Fibroblast of skin of right quadriceps (primary cell): ENCODE data around the gene LGALS9C.
"Not testable (repeated sequence)": the region's sequence is repeated elsewhere in the genome, so short reads cannot be mapped to it uniquely, and the experiment has no call there.

ENCODE experiments used
- DNase-seq: peaks from one replicate; pipeline ENCODE4 v3.0.0-alpha.2; 2013

Gene LGALS9C

DNA sequence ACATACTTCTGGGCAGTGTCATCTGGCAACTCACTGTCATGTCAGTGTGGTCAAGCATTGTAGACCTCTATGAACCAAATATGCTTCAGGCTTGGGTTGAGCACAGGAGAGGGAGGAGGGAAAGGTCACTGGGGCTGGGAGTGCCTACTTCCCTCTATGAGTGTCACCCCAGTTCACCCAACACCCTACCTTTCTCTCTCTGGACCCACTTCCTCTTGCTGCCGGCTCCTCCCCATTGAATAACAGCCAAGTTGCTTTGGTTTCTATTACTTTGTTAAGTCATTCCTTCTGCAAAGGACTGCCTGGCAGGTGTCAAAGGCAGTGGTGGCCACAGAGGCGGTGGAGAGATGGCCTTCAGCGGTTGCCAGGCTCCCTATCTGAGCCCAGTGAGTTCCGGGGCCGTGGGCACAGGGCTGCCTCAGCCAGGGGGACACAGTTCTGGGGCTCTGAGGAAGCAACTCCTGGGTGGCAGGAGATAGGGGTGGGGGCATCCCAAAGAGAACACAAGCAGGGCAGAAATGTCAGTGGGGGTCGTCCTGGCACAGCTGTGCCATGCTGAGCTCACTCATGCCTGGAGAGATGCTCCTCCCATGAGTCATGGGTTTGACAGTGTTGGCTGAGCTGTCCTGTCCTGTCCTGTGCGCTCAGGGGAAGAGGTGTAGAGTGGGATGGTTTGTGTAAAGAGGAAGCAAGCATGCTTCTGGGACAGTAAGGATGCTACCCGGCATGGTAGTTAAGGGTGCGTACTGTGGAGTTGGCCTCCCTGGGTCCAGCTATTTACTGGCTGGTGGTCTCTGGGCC is at the start of gene LGALS9C:
TSS of gene LGALS9C (plus strand) at position 282 of the 801 bp plus-strand sequence. CDS start at position 348, 66 bp downstream.
- not testable (repeated sequence) for DNase-seq

DNA sequence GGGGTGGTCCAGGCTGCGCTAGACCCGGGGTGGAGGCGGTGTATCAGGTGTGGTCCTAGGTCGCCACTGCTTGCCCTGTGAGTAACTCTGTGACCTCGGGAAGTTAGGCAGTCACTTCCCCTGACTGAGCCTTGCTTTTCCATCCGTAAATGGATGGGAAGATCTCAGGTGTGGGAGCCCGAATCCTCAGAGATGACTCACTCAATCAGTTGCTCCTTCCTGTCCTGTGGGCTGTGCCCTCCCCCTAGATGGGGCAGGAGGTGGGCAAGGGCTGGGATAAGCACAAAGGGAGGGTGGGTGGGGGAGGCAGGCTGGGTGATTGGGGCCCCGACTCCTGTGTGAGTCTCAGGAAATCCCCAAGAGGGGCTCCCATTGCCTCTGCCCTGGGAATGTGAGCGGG is 44.4 kb upstream of the LGALS9C start:
- DNase-seq, result not testable (repeated sequence)

DNA sequence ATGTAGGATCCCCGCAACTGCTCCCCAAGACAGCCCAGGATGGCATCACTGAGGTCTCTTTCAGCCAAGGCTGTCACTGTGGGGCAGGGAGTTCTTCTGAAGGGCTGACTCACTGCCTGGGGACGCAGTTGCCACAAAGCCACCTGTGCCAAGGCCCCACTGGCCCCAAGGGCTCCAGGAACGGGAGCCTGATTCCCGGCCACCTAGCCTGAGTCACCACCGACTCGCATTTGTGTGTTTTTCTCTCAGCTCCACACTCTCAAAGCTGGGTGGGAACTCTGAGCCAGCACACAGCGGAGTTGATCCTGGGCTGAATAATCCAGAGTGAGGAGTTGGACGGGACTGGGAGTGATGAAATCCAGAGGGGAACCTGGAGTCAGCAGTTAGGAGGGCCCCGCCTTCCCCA is 37.1 kb upstream of the LGALS9C start:
- DNase-seq, result not testable (repeated sequence)

DNA sequence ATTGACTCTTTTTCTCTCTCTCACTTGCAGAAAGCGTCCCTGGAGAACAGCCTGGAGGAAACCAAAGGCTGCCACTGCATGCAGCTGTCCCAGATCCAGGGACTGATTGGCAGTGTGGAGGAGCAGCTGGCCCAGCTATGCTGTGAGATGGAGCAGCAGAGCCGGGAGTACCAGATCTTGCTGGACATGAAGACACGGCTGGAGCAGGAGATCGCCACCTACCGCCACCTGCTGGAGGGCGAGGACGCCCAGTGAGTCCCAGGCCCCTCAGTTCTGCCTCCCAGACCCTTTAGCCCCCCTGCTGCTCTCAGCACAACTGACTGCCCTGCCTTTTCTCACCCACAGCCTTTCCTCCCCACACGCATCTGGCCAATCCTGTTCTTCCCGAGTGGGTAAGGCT is 34.5 kb upstream of the LGALS9C start:
- DNase-seq, result not testable (repeated sequence)

DNA sequence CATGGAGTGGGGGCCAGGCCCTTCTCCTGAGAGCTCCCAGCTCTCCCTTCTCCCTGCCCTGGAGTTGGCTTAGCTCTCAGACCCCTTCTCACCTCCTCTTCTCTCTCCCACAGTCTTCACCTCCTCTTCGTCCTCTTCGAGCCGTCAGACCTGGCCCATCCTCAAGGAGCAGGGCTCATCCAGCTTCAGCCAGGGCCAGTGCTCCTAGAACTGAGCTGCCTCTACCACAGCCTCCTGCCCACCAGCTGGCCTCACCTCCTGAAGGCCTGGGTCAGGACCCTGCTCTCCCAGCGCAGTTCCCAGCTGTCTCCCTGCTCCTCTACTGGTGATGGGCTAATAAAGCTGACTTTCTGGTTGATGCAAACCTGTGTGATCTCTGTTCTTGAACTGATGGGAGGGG is 34.1 kb upstream of the LGALS9C start:
- DNase-seq, result not testable (repeated sequence)

DNA sequence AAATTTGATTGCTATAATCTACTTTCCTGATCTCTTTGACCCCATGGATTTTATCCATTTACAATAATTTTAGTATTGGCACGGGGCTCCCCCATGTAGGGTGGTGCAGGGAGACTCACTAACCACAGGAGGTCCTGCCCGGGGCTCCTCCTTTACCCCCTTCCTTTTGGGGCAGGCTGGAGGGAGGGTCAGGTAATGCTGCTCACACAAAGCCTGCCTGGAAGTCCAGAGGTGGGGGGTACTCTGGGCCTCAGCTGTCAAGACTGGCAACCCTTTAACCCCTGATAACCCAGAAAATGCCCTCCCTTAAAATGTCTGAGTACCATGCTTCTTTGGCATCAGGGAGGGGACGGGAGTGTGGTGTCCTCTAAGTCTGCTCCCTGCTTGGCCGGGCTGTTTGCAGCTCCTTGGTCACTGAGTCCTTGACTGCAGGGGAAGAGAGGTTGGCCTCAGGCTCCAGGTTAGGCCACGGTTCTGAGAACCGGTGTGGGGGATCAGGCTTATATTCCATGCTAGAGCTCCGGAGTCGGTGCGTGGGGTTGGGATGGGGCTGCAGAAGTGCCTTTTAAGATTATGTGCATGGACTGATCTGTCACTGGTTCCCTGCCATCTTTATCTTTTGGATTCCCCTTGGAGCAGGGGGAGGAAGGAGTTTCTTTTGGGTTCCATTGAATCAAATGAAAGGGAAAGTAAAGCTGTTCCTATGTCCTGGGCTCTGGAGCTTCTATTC is 28.9 kb upstream of the LGALS9C start:
- DNase-seq, result not testable (repeated sequence)

DNA sequence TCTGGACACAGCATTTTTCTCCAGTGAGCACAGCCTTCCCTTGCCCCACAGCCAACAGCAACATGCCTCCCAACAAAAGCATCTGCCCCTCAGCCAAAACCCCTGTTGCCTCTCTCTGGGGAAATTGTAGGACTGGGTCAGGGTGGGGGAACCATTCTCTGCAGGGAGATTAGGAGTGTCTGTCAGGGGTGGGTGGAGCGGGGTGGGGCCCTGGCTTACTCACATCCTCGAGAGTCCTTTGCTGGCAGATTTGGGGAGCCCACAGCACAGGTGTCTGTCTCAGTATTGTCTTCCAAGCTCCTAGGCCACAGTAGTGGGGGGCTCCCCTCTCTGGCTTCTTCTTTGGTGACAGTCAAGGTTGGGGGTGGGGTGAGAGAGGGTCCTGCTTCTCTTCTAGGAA is 28.3 kb upstream of the LGALS9C start:
- DNase-seq, result not testable (repeated sequence)

DNA sequence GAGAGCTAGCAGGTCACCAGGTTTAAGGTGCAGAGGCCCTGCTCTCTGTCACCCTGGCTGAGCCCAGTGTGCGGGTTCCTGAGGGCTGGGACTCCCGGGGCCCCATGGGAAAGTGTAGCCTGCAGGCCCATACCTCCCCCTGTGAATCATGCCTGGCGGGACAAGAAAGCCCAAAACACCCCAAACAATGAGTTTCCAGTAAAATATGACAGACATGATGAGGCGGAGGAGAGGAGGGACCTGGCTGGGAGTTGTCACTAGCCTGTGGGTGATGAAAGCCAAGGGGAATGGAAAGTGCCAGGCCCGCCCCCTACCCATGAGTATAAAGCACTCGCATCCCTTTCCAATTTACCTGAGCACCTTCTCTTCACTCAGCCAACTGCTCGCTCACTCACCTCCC is 26.8 kb upstream of the LGALS9C start:
- DNase-seq, result not testable (repeated sequence)

DNA sequence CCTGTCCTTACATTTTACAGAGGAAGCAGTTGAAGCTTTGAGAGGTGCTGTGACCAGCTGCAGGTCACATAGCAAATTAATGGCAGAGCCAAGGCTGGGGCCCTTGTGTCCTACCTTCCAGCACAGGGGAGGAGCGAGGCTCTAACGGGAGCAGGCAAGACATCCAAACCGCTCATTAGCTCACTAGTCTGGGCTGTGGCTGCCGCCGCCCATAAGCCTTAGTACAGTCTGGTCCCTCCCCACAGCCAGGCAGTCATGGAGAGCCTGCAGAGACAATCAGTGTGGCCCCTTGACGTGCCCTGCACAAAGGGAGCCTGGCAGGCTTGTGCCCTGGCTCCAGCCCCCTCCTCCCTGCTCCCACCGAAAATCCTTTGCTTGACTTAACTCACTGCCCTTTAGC is 25.6 kb upstream of the LGALS9C start:
- DNase-seq, result not testable (repeated sequence)

DNA sequence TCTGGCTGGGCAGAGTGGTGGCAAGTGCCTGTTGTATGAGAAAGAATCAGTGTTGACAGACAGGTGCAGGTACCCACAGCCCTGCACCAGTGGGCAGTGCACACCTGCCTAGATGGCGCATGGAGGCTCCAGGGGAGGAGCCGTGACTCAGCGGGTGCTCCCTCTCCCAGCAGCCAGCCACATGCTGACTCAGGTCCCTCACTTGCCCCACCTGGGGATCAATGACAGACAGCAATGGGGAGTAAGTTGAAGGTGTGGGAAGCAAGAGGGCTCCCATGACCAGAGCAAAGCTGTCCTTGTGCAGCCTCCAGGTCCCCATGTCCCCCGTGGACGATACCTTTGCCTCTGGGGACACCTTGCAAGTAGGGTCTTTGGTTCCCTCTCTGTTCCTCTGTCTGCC is 24.6 kb upstream of the LGALS9C start:
- DNase-seq, result not testable (repeated sequence)

DNA sequence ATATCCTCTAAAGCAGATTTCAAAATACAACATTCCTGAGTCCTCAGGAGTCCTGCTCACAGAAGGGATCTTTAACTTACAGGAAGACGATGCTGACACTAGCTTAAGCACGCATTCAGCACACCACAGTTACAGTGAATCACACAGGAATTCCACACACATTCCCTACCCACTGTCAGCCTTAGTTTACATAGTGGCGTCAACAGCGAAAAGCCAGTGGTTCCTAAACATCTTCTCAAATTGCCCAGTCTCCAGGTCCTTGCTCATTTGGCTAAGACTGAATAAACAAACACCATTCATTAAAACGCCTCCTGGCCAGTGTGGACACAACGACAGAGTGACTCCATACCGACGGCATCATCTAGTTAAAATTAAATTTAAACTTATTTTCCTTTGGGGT is 17.6 kb upstream of the LGALS9C start:
- DNase-seq, result peak; percentile 60

DNA sequence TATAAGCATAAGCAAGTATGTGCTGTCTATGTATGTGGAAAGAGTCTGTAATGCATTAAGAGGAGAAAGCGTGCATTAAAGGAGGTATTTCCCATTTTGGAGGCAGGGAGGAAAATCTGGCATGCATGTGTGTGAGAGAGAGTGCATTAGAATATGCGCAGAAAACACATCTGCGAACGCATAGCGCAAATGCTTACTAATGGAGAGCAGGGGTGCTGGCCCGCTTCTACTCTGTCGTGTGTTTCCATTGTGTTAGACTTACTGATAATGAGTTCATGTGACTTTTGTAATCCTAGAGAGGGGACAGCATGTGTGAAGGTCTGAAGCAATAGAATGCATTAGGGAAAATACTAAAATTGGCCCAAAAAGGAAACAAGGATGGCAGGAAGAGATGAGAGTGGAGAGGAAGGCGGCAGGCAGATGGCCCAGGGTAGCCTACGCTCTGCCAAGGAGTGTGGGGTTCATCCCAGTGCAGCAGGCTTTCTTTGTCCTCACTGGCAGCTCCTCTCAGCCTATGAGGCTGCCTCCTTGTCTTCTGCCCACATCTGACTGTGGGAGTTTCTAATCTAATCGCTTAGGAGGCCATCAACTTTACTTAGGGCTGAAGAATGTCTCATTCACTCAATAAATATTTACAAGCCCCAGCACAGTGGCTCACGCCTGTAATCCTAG is 12.6 kb upstream of the LGALS9C start:
- DNase-seq, result peak; percentile 30

DNA sequence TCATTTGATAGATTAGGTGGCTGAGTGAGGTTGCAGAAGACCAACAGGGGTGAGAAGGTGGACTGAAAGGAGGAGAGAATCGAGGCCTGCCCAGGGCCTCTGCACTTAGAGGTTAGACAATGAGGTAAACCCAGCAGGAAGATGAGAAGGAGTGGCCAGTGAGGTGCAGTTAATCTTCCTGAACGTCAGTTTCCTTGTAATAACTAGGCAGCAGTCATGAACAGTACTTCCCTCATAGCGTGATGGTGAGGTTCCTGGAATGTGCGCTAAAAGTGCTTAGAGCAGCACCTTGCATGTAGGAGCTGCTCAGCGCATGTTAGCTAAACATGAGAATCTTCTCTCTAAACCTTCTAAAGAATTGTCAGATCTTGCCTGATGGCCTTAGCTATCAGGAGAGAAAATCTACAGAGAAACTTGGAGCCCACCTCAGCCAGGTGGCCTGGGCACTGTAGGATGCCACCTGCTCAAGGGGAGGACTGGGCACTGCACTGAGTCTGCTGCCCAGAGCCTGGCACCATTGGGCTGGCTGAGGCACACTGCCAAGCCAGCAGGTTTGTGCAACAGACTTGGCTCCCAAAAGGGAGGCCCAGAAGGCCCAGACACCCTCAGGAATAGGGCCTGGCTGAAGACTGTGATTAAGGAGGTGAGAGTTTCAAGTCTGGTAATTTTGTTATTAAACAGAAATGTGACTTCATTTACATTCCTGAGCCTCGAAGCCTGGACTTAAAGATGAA is 10.2 kb upstream of the LGALS9C start:
- DNase-seq, result not testable (repeated sequence)

DNA sequence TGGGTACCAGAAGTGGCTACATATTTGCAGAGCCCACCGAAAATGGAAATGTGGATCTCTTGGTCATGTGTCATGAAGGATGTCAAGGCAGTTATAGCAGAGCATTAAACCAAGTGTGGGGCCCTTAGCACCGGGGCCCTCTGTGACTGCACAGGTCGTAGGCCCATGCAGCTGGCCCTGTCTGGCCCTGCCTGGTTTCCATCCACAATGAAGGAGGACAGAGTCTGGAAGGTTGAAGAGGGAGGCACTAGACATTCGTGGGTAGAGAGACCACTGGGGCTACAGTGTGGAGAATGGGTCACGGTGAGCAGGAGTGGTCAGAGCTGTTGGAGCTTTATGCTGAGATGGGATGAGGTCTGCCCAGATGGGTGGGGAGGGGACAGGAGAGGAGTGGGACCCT is 9.6 kb upstream of the LGALS9C start:
- not testable (repeated sequence) for DNase-seq

DNA sequence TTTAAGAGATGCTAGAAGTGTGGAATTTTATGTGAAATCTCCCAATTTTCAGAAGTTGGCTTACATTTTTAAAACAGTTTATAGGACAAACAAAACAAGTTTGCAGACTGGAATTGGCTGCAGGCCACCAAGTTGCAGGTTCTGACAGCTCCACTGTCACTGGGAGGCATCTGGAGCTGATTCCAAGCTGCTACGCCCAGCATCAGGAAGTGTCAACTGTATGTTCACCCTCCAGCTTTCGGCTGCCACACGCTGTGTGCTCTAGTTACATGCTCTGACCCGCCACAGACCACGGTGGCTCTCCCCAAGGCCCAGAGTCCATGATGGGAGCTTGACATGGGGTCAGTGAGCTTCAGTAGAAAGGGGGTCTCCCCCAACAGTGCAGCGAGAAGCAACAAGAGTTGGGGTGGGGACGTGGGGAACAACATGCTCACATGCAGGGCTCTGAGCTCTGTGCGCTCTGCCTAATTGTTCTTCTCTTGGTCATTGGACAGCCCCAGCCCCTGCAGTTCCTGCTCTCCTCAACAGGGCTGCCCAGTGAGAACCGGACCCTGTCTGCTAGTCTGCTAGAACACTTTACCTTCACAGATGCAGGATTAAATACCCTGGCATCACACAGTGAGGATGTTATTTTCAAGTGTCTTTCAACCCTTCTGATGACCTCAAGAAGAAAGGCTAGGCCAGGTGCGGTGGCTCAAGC is 8.0 kb upstream of the LGALS9C start:
- not testable (repeated sequence) for DNase-seq

DNA sequence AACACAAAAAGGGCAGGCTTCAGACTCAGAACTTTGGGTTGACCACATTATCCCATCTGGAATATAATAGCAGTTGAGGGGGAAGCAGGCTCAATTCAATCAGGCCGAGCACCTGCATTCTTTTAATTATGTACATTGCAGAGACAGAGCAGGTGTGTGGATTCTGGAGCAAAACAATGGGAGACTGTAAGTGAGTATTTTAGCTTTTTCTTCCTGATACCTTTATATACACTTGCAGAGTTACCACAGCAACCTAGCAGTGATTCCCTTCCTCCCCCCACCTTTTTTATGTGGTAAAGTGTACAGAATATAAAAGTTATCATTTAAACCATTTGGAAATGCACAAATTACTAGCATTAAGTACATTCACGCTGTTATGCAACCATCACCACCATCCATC is 6.8 kb upstream of the LGALS9C start:
- DNase-seq, result not testable (repeated sequence)

DNA sequence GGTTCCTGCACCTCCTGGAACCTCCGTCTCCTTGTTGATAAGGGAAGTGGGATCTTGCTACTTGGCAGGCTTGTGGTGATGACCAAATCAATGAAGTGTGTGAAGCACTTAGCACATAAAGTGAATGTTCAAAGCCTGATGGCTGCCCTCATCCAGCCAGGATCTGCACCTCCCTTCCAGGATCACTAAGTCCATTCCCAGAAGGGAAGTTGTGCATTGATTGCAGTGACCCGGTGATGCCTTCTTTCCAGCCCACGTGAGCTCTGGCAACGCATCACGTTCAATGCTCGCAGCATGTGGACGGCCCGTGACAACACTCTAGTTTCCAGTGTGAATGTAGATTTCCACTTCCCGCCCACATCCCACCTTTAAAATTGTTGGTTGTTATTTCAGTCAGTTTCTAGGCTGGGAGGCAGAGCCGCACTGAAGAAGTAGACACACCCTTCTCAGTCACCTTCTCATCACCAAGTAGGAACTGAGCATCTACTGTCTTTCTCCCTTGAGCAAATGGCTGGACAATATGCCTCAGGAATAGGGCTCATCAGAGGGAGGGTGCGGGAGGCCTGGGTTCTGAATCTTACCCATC is 6.2 kb upstream of the LGALS9C start:
- not testable (repeated sequence) for DNase-seq

DNA sequence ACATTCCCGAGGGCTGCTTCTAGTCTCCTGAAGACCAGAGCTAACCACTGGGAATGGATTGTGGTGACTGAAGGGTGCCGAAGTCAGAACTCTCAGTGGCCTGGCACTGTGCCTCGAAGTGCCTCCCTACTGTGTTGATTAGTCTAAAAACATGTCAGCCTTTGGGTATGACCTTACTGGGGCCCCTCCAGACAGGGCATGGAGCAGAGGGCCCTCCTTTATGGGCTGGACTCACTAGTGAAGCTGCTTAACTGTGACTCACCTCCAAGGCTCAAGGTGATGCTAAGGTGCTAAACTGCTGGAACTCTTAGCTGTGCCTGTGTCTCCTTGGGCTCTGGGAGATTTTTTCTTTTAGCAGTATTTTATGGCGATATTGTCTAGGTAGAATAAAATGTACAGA is 2.6 kb upstream of the LGALS9C start:
- not testable (repeated sequence) for DNase-seq

DNA sequence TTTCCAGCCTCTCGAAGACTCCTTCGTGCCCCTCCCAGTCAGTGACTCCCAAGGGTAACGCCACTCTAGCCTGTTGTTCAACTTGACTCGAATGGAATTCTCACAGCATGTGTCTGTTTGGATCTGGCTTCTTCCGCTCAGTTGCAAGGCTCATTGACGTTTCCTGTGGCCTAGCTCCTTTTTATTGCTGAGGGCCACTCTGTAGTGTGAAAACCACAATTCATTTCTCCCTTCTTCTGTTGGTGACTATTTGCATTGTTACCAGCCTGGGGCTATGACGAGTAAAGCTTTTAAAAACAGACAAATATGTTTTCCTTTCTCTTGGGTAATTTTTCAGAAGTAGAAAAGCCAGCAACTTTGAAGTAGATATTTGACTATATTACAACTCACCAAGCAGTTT is 1.8 kb upstream of the LGALS9C start:
- DNase-seq, result peak; percentile 6

DNA sequence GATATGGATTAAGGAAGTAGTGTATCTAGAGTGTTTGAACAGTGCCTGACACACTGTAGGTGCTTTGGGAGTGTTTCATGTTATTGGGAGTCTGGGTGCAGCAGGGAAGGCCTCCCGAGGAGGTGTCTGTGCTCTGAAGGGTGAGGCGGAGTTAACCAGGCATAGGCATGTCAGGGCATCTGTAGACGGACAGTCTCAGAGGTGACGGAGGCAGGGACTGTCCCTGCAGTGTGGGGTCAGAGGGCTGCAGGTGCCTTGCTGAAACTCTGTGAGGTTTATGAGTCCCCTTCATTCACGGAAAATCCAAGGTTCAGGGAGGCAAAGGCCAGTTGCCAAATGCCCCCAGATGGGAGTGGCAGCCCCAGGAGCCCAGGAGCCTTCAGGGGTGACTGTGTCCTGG is 778 bp downstream of the LGALS9C start:
- not testable (repeated sequence) for DNase-seq

DNA sequence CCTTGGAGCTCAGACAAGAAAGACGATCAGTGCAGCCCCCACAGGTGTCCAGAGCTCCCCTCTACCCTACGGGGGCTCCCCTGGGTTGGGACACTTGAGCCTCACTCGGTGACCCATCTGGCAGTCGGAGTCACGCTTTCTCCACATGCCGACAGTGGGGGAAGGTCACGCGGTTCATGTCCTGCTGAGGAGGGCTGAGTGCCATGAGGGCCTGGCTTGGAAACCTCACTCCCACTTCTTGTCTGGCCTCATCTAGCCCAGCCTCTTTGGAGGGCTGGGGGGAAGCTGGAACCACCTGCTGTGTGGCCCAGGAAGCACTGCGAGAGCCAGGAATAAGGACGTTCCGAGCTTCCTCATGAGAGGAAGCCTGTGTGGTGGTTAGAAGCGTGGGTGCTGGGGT is 1.8 kb downstream of the LGALS9C start:
- DNase-seq, result not testable (repeated sequence)
